K562 (cell line): ENCODE data around the gene NUPR1. TPM values are rescaled to one million over a fixed set of nuclear protein-coding genes. Genes with fewer than 3 reads are reported as not detected.

ENCODE experiments used
- AFF4 ChIP-seq: sonication (generic); formaldehyde crosslinking; IDR thresholded peaks from 2 replicates; pipeline ENCODE4 v1.8.0; 2023; ENCODE audit warnings: mild to moderate bottlenecking, missing genetic modification reagents
- CBX3 ChIP-seq, 2 experiments: IDR thresholded peaks; 1 replicate in 1 of 2; 2 replicates in 1 of 2; pipeline ENCODE4 v1.6.1; 2012; ENCODE audit warnings: inconsistent platforms in 2 of 2, low read length in 2 of 2, borderline replicate concordance in 1 of 2, control low read depth in 1 of 2
- CREB3 ChIP-seq: fragments of 450-650 bp; conservative IDR thresholded peaks from 2 replicates; pipeline ENCODE4 v1.6.1; 2016; ENCODE audit warnings: missing genetic modification characterization, low read depth, mild to moderate bottlenecking, missing compliant biosample characterization, moderate library complexity
- E2F3 ChIP-seq: fragments of 250-450 bp; sonication (Bioruptor Pico); IDR thresholded peaks from 2 replicates; pipeline ENCODE4 v1.4.0; 2020; ENCODE audit warnings: mild to moderate bottlenecking
- ETS1 ChIP-seq: conservative IDR thresholded peaks from 2 replicates; pipeline ENCODE4 v1.6.1; 2011; ENCODE audit warnings: low read depth, mild to moderate bottlenecking, low read length; ENCODE audit not compliant: control insufficient read depth
- GABPB1 ChIP-seq: sonication (generic); formaldehyde crosslinking; IDR thresholded peaks from 2 replicates; pipeline ENCODE4 v1.8.0; 2022; ENCODE audit warnings: mild to moderate bottlenecking, missing genetic modification reagents
- GTF2F1 ChIP-seq: IDR thresholded peaks from 2 replicates; pipeline ENCODE4 v1.6.1; 2011; ENCODE audit warnings: low read depth, low read length, improper control_type of control experiment
- HMG20B ChIP-seq: fragments of 250-450 bp; sonication (Bioruptor Pico); IDR thresholded peaks from 2 replicates; pipeline ENCODE4 v1.5.0; 2021; ENCODE audit warnings: mild to moderate bottlenecking
- HMGXB4 ChIP-seq: sonication (generic); formaldehyde crosslinking; IDR thresholded peaks from 2 replicates; pipeline ENCODE4 v1.8.1; 2023; ENCODE audit warnings: mild to moderate bottlenecking, missing genetic modification reagents
- NR2C1 ChIP-seq, 2 experiments: fragments of 450-650 bp; IDR thresholded peaks; 2 replicates each; pipeline ENCODE4 v1.6.1; 2017; ENCODE audit warnings: mild to moderate bottlenecking in 2 of 2, antibody characterized with exemption in 1 of 2, inconsistent platforms in 1 of 2, missing compliant biosample characterization in 1 of 2, missing genetic modification characterization in 1 of 2
- TAF7 ChIP-seq: fragments of 450-650 bp; IDR thresholded peaks from 2 replicates; pipeline ENCODE4 v1.6.1; 2016; ENCODE audit warnings: missing genetic modification characterization, missing compliant biosample characterization
- ZBTB12 ChIP-seq: fragments of 250-450 bp; sonication (Bioruptor Pico); IDR thresholded peaks from 2 replicates; pipeline ENCODE4 v1.4.0; 2020
- ZNF384 ChIP-seq: IDR thresholded peaks from 2 replicates; pipeline ENCODE4 v1.6.1; 2012; ENCODE audit warnings: low read depth, low read length, improper control_type of control experiment
- polyA plus RNA-seq, 8 experiments: library from polyadenylated mRNA; depleted of rRNA in 4 of 8; stranded (reverse) in 5 of 8; unstranded in 3 of 8; fragments of >200 nt; fragmentation: Nextera tagmentation in 2 of 8; fragmentation: Illumina TruSeq in 1 of 8; extraction: Ambion mirVana in 2 of 8; extraction: Trizol in 1 of 8; gene quantifications; 2 replicates each; pipeline versions ENCODE4 v1.2.1 to v1.2.3, GENCODE V29; 2011 to 2014; ENCODE audit warnings: inconsistent platforms in 1 of 8, missing spikeins in 1 of 8
- total RNA-seq, 7 experiments: library from RNA; depleted of rRNA in 6 of 7; stranded (reverse); fragments of >200 nt in 6 of 7; fragmentation: Illumina TruSeq in 2 of 7; extraction: Trizol in 2 of 7; gene quantifications; 2 replicates each; pipeline versions ENCODE4 v1.2.1 to v1.2.3, GENCODE V29; 2011 to 2021; ENCODE audit warnings: low replicate concordance in 1 of 7
- TF ChIP-seq, protein P1 (sequence below): sonication (generic); formaldehyde crosslinking; IDR thresholded peaks from 2 replicates; pipeline ENCODE4 v1.8.0; 2022; ENCODE audit warnings: mild to moderate bottlenecking, low read depth, missing genetic modification reagents

Gene NUPR1
- total and polyA plus RNA-seq, 9 of the 15 experiments (the other 6 are each of a cell fraction or from before 2014, with no cell fraction given): 0.07 to 1.5 (median 0.27) TPM

GRCh38 chr16:28553776-28554633, 15.2 kb upstream of the NUPR1 start, which contains the start of gene SGF29 (continued):
- TF ChIP-seq NR2C1 (IDR thresholded peaks at IDR 0.05) (0 out of 2 replicates have a peak, but pooled peaks have one; percentile 30), NR2C1 (tag; IDR thresholded peaks at IDR 0.05) (peak; percentile 40; the same call in 1 of the 2 replicates), GTF2F1 (peak; percentile 68; the same call in 1 of the 2 replicates), E2F3 (CRISPR knock-in tag) (peak; percentile 86), HMGXB4 (CRISPR knock-in tag) (peak; percentile 48; the same call in 1 of the 2 replicates), CBX3 (IDR thresholded peaks at IDR 0.05; ENCODE audit: borderline replicate concordance in 1 of 2, low read length in 2 of 2) (peak in 1 of 2 experiments; percentile 53; a peak in 1 of 3 replicates), TAF7 (tag) (peak; percentile 72; the same call in 1 of the 2 replicates), ZNF384 (peak; percentile 85), HMG20B (CRISPR knock-in tag) (no peak), CREB3 (tag) (0 out of 2 replicates have a peak, but pooled peaks have one; percentile 22), ETS1 (peak; percentile 57), AFF4 (CRISPR knock-in tag) (0 out of 2 replicates have a peak, but pooled peaks have one; percentile 57), GABPB1 (CRISPR knock-in tag) (peak; percentile 74), ZBTB12 (CRISPR knock-in tag) (peak; percentile 71)
- TF ChIP-seq, protein P1, sequence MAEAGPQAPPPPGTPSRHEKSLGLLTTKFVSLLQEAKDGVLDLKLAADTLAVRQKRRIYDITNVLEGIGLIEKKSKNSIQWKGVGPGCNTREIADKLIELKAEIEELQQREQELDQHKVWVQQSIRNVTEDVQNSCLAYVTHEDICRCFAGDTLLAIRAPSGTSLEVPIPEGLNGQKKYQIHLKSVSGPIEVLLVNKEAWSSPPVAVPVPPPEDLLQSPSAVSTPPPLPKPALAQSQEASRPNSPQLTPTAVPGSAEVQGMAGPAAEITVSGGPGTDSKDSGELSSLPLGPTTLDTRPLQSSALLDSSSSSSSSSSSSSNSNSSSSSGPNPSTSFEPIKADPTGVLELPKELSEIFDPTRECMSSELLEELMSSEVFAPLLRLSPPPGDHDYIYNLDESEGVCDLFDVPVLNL (CRISPR knock-in tag): 0 out of 2 replicates have a peak, but pooled peaks have one; percentile 65
